Brain pericyte (primary cell): ENCODE measurements around the gene IL6.
"Not testable (repeated sequence)": the region's sequence is repeated elsewhere in the genome, so short reads cannot be mapped to it uniquely, and the experiment has no call there.

Source experiments
- DNase-seq: peaks from one replicate; pipeline ENCODE4 v3.0.0-alpha.2; 2012; ENCODE audit warnings: low read depth, low spot score

Gene IL6

DNA sequence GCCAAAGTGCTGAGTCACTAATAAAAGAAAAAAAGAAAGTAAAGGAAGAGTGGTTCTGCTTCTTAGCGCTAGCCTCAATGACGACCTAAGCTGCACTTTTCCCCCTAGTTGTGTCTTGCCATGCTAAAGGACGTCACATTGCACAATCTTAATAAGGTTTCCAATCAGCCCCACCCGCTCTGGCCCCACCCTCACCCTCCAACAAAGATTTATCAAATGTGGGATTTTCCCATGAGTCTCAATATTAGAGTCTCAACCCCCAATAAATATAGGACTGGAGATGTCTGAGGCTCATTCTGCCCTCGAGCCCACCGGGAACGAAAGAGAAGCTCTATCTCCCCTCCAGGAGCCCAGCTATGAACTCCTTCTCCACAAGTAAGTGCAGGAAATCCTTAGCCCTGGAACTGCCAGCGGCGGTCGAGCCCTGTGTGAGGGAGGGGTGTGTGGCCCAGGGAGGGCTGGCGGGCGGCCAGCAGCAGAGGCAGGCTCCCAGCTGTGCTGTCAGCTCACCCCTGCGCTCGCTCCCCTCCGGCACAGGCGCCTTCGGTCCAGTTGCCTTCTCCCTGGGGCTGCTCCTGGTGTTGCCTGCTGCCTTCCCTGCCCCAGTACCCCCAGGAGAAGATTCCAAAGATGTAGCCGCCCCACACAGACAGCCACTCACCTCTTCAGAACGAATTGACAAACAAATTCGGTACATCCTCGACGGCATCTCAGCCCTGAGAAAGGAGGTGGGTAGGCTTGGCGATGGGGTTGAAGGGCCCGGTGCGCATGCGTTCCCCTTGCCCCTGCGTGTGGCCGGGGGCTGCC lies at the start of gene IL6:
IL6 (plus strand) TSS at position 294 of the 807 bp plus-strand sequence; CDS start at position 357, 63 bp downstream.
- peak; percentile 55 for DNase-seq

DNA sequence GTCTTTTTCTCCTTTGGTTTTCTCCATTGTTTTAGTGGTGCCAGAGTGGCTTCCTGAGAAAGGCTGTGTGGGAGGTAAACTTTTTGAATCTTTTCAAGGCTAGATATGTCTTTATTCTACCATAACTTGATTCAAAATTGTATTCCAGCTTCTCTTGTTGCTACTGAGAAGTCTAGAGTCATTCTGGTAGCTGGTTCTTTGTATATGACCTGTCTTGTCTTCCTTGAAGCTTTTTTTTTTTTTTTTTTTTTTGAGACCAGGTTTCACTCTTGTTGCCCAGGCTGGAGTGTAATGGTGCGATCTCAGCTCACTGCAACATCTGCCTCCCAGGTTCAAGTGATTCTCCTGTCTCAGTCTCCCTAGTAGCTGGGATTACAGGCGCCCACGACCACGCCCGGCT lies 49.7 kb upstream of the IL6 start:
- not testable (repeated sequence) for DNase-seq

DNA sequence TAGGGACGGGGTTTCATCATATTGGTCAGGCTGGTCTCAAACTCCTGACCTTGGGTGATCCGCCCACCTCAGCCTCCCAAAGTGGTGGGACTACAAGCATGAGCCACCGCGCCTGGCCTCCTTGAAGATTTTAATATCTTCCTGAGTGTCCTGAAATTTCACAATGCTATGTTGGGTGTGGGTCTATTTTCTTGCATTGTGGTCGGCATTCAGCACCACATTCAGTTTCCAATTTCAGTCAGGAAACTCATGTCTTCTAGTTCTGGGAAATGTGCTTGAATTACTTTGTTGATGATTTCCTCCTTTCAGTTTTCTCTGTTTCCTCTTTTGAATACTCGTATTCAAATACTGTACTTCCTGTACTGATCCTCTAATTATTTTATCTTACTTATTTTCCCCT lies 49.3 kb upstream of the IL6 start:
- no peak for DNase-seq

DNA sequence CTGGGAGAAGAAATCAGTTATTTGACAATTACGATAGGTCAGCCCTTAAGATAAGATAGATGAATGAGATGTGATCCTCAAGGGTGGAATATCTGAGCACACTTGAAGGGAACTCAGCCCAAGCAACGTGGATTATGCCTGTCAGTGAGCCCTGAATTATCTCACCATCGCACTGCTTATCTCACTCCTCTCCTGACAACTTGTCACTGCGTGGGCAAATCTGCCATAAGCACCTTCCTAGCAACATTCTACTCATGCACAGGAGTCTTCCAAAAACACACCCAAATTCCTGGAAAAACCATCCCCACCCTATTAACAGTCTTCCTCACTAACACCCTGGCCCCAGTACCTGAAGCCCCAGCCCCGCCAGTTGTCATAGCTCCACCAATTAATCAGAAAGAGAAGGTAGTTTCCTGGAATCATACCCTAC lies 46.5 kb upstream of the IL6 start:
- DNase-seq, result no peak

DNA sequence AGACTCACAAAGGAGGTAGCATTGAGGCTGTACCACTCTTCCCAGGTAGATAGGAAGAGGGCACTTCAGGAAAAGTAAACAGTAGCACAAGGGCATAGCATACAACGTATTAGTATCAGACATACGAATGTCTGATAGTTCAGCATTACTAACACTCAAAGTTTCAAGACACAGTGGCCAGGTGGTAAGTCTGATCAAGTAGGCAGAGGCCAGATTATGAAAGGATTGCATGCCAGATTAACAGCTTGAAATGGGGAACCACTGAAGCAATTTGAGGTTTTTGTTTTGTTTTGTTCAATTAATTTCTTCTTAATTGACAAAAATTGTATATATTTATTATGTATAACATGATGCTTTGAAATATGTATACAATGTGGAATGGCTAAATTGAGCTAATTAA lies 45.7 kb upstream of the IL6 start:
- no peak for DNase-seq

DNA sequence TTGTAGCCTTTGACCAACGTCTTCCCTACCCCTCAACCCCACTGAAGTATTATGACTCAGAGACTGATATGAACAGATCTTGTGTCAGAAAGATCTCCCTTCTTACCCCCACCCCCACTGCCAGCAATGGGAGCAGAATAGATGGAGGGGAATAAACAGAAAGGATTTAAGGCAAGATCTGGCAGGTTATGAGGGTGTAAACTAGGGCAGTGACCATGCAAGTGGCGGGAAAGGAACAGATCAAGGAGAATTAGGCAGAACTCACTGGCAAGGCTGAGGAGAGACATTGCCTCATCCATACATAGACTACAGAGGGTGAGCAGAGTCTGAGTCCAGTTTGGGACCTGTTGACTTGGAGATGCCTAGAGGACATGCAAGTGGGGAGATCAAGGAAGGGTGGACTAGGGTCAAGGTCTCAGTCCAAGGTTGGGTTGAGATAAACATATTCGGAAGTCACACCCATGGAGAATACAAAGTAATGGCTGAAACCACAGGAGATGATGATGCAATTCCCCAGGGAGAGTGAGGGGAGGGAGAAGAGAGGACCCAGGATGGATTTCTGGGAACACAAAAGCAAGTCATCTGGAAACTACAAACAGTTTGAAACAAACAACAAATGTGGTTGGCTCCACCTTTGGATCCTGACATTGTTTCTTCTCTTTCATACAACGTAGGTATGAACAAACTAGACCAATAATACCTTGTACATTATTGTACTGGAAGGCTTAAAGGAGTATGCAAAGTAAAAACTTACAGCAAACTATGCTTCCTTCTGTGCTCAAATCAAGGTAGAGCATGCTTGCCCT lies 44.9 kb upstream of the IL6 start:
- DNase-seq, result no peak

DNA sequence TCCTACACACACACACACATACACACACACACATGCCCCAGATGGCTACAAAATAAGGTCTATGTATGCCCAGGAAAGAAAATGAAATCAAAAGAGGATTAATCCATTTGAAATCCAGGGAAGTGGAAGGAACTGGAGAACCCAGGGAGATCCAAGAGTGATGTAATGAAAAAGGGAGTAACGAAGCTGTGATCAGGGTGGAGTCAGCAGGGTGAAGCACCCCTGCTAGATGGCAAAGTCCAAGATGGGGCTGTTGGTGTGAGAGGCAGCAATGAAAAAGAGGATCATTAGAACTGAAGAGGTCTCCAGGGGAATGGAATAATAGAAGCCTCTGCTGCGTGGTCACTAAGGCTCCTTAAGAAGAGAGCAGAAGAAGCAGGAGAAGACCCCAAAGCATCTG lies 43.6 kb upstream of the IL6 start:
- DNase-seq, result no peak

DNA sequence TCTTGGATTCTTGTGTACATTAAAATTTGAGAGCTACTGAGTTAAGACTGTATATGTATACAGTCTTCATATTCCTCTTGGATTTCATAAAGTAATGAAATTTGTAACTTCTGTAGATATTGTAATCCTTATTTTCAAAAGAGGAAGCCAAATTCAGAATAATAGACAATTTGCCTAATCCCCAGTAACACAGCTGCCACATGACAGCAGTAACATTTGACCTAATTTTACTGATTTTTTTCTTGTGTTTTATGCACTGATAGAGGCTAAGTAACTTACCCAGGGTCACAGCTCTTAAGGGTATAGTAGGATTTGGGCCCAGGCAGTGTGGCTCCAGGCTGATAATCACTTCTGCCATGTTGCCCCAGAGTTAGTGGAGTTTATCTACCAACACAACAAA lies 40.4 kb upstream of the IL6 start:
- no peak for DNase-seq

DNA sequence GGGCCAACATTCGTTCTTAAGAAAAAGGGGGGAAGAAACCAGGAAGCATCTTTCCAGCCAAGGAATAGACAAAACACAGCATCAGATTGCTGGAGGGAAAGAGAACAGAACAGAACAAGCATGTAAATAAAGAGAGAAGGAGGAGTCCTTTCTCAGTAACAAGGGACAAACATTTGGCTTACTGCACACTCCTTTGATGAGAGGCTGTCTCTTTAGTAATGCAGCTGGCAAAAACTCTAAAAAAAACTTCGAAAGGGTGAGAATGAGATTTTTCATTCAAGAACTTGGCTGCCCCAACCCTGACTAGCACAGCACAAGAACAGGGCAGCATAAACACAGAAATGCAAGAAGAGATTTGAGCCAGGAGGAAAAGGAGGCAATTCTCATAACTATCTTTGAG lies 38.9 kb upstream of the IL6 start:
- no peak for DNase-seq

DNA sequence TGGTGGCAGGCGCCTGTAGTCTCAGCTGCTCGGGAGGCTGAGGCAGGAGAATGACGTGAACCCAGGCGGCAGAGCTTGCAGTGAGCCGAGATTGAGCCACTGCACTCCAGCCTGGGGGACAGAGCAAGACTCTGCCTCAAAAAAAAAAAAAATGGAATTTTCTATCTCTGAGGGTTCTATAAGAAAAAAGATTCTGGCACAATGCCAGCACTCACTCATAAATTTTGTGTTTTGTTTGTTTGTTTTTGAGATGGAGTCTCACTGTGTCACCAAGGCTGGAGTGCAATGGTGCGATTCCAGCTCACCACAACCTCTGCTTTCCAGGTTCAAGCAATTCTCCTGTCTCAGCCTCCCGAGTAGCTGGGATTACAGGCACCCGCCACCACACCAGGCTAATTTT lies 38.1 kb upstream of the IL6 start:
- not testable (repeated sequence) for DNase-seq

DNA sequence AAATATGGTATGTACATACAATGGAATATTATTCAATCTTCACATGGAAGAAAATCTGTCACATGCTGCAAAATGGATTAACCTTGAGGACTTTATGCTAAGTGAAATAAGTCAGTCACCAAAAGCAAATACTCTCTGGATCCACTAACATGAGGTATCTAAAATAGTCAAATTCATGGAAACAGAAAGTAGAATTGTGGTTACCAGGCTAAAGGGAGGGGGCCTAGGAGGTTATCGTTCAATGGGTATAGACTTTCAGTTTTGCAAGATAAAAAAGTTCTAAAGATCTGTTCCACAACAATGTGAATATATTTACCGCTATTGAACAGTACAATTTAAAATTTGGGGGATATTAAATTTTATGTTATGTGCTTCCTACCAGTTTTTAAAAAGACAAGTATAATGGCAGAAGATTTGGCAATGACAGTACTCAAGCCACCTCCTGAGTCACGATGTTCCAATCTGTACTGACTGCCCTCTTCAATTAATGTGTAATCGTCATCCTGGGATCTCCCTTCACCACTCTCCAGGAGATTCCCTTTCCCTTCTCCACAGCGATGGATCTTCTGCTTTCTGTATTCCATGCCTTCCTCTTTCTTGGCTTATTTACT lies 32.3 kb upstream of the IL6 start:
- DNase-seq, result no peak

DNA sequence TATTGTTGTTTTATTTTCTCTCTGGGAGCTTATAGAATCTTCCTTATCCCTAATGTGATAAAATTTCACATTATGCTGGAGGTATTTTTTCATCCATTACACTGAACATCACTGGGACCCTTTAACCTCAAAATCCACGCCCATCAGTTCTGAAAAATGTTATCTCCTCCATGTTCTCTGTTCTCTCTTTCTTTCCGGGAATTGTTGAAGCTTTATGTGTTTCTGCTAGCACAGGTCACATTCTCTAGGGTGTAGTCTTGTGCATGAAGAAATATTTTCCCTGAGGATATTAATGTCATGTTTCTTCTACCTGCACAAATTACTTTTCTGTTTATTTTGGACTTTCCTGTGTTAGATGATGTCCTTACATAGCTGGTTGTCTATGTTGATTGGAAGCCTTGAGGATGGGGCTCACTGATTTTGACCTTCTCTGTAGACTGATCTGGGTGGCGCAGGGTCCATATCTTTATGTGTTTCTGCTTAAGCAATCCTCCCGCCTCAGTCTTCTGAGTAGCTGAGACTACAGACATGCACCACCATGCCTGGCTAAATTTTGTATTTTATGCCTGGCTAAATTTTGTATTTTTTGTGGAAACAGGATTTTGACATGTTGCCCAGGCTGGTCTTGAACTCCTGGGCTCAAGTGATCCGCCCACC lies 31.4 kb upstream of the IL6 start:
- DNase-seq, result no peak

DNA sequence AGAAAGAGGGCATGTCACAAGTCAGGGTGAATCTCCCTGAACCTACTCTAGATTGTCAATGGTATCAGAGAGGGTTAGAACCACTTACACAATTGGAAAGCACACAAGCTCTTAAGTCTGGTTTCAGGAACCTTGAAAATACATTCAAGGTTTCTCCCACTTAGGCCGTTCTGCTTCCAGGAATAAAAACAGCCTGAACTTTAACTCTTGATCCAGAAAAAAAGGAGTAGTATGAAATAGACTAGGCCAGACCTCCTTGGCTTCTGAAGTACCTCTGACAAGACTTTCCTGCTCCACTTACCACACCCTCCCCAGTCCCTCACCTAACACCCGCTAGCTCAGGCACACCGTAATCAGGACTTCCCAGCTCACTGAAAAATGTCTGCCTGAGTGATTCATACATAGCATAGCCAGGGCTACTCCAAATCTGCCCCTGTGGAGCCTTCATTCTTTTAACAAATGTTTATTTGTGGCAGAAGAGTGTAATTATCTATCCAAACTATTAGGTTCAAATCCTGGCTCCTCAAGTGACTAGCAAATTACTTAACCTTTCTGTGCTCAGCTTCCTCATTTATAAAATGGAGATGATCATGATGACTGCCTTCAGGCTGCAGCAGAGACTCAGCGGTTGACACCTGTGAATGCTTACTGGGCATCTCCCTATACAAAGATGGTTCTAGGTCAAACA lies 30.3 kb upstream of the IL6 start:
- no peak for DNase-seq

DNA sequence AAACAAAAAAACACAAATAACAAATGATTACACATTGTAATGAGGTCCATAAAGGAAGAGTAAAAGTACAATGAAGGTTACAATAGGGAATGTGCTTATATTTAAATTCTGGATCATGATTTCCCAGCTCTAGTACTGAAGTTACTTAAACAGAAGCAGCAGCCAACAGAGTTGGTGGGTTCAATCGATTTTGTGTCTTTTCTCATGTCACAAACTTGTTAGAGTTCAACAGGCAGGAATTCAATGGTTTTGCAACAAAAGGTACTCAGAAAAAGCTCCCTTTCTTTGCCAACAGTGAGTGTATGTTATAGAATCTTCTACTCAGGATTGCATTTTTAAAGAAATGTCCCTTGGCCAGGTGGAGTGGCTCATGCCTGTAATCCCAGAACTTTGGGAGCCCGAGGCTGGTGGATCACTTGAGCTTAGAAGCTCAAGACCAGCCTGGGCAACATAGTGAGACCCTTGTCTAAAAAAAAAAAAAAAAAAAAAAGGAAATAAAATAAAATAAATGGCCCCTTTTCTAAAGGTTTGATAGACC lies 29.6 kb upstream of the IL6 start:
- no peak for DNase-seq

DNA sequence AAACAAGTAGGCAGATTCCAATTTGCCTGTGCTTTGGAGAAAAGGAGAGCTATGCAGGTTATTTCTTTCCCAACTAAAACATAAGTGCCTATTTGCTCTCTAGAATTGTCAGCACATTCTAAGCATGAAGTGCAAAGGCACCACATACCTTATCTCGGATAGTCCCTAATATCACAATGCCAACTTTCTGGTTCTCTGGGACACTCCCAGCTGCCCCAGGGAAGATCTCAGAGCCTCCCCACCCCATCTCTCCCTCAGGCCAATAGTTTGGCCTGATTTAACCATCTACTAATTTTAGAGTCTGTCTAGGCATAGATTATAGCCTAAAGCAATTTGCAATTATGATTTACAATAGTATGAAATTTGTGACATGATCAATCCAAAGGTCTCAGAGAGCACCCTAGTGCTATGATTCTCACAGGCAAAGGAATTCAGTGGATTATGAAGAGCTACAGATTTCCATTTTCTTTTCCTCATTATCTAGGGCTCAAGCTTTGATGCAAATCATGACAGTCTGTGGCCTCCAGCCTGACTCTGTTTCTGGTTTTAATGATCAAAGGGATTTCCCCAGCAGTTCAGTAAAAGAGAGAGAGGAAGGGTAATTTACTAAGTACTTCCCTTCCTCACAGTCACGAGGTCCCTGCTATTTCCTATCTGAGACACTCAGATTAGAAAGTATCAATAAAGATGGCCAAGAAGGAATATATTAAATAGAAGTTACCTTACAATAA lies 29.0 kb upstream of the IL6 start:
- DNase-seq, result no peak

DNA sequence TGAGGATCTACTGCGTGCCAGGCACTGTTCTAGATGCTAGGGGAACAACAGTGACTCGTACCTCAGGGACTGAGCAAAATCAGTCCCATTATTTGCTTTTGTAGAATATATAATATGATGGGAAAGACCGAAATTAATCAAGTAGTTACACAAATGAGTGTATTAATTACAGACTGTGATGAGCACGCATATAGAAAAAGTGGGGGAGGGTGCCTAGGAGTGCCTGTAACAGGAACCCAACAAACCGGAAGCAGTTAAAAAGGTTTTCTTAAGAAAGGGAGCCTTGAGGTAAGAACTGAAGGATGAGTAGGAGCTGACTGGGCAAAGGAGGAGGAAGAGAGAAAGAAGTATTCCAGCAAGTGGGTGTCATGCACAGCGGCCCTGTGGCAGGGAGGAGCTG lies 28.2 kb upstream of the IL6 start:
- DNase-seq, result no peak

DNA sequence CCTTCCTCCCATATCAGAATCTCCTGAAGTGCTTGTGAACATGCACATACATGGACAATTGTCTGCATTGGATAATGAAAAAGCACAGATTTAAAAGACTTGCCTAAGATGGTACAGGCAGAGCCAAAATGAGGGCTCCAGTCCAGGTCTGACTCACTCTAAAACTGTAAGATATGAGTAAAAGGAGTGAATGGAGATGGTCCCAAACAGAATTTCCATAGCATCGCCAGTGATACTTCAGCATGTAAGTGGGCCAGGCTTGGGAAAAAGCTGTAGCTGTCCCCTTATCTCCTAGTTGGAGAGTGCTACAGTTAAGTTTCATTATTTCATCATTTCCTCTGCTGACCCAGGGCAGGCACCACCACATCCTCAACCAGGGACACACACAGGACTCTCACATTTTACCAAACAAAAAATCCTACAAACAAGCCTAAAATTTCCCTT lies 26.4 kb upstream of the IL6 start:
- DNase-seq, result no peak

DNA sequence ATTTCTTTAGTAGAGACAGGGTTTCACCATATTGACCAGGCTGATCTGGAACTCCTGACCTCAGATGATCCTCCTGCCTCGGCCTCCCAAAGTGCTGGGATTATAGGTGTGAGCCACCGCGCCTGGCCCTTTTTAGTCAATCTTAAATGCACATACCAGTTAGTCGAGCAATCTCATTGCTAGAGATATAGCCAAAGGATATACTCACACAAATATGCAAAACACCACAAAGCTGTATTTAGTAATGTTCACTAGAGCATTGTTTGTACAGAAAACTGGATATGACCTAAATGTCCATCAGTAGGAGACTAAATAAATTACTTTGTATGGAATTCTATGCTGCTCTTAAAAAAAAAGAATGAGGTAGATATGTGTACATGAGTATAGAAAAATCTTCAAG lies 24.5 kb upstream of the IL6 start:
- DNase-seq, result no peak

DNA sequence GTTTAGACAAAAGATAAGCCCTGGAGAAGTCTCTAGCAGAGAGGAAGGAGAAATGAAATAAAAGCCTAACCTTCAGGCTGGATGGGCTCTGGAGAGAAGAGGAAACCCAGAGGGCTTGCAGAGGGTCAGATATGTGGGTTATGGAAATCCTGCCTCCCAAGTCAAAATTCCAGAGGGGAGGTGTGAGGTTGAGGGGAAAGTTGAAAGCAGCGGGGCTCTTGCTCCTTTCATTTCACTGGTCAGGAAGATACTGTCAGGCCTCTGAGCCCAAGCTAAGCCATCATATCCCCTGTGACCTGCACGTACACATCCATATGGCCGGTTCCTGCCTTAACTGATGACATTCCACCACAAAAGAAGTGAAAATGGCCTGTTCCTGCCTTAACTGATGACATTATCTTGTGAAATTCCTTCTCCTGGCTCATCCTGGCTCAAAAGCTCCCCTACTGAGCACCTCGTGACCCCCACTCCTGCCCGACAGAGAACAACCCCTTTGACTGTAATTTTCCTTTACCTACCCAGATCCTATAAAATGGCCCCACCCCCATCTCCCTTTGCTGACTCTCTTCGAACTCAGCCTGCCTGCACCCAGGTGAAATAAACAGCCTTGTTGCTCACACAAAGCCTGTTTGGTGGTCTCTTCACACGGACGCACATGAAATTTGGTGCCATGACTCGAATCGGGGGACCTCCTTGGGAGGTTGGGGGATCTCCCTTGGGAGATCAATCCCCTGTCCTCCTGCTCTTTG lies 23.7 kb upstream of the IL6 start:
- not testable (repeated sequence) for DNase-seq
